Measurements from ENCODE around the gene ATP8A1. TPM values are rescaled to one million over a fixed set of nuclear protein-coding genes. Genes with fewer than 3 reads are reported as not detected.

Gene ATP8A1
- total and polyA plus RNA-seq, 2 of the 4 experiments (the other 2 are of a cell fraction) = 0.12 to 0.36 TPM

- H3K36me3 ChIP-seq (ENCODE audit: control insufficient read depth, insufficient read depth, low read length) = no peaks in the 10 kb centered on the region
These were observed 115.3 kb downstream of the ATP8A1 start for GRCh38 chr4:42541647-42542046.

More at GRCh38 chr4:42541647-42542046, 115.3 kb downstream of the ATP8A1 start:
- intact Hi-C loops (cut with micrococcal nuclease) (no loop called here), in situ Hi-C loops (cut with MboI; ENCODE audit: low sequenced_read_pairs) (no loop called here), dilution Hi-C loops (cut with HindIII; ENCODE audit: low sequenced_read_pairs, unreplicated experiment) (no loop called here)
- no TSS peak for BruUV-seq (replicated peaks)
- H3K27ac ChIP-seq (ENCODE audit: insufficient read depth, low read length) = no peak overlapping the region
- WGBS, 2 experiments (ENCODE audit: extremely low coverage in 2 of 2, insufficient read length in 1 of 2) = no CpG with 5 or more reads among the region's 1 CpG
- no peak overlapping the region for H2AFZ ChIP-seq (replicated peaks; ENCODE audit: low read length, poor library complexity)
- no peaks in the 10 kb centered on the region for H3K27me3 ChIP-seq (ENCODE audit: control insufficient read depth, insufficient read depth, low read length)
- H3K9me1 ChIP-seq (ENCODE audit: insufficient read depth, low read length) = no peaks in the 10 kb centered on the region
- no peak overlapping the region for H3K4me3 ChIP-seq (ENCODE audit: insufficient read depth, low read depth, low read length)
- CTCF ChIA-PET = no interaction called here
- no peak overlapping the region for H3K4ac ChIP-seq (ENCODE audit: low read depth, low read length)
- H3K14ac ChIP-seq (replicated peaks; ENCODE audit: low read depth, low read length) = no peak overlapping the region
- H2AK9ac ChIP-seq (replicated peaks; ENCODE audit: low read depth, low read length, poor library complexity) = no peak overlapping the region
- no peak overlapping the region for H3K4me2 ChIP-seq (ENCODE audit: low read depth, low read length)
- no peaks in the 10 kb centered on the region for H3K9me3 ChIP-seq (ENCODE audit: control insufficient read depth, insufficient read depth, low read length)
- H2BK120ac ChIP-seq (ENCODE audit: low read depth, low read length) = no peak overlapping the region
- H3K79me1 ChIP-seq (ENCODE audit: low read depth in 1 of 2, low read length in 2 of 2) = no peaks in the 10 kb centered on the region
- no peak overlapping the region for H4K8ac ChIP-seq (ENCODE audit: low read depth in 2 of 2, low read length in 2 of 2)
- TF ChIP-seq POLR2A (IDR thresholded peaks at IDR 0.05; ENCODE audit: low read depth, low read length) = no peak
- H2BK20ac ChIP-seq (ENCODE audit: low read depth, low read length) = no peak overlapping the region
- ATAC-seq (ENCODE audit: low read depth) (no peak), DNase-seq (no peak)
- no peaks in the 10 kb centered on the region for H4K20me1 ChIP-seq (ENCODE audit: insufficient read depth, low read length)
- H3K56ac ChIP-seq (ENCODE audit: extremely low read depth, insufficient read depth, low read length) = no peak overlapping the region
- no peak overlapping the region for H3K23ac ChIP-seq (ENCODE audit: low read depth, low read length)
- H4K5ac ChIP-seq (ENCODE audit: low read depth, low read length) = no peak overlapping the region
- H2BK15ac ChIP-seq (ENCODE audit: low read depth, low read length) = no peak overlapping the region
- no peak overlapping the region for H2AK5ac ChIP-seq (ENCODE audit: low read depth, low read length)
- POLR2A ChIA-PET (ENCODE audit: unreplicated experiment) = no interaction called here
- no peaks in the 10 kb centered on the region for H3K4me1 ChIP-seq (ENCODE audit: control insufficient read depth, insufficient read depth, low read length)
- H4K91ac ChIP-seq (ENCODE audit: insufficient read depth, low read depth, low read length) = no peak overlapping the region
- H3K9ac ChIP-seq (ENCODE audit: low read depth, low read length) = no peak overlapping the region
- H3K18ac ChIP-seq (ENCODE audit: low read depth, low read length) = no peak overlapping the region
- no peak overlapping the region for H2BK5ac ChIP-seq (ENCODE audit: low read depth, low read length, poor library complexity, severe bottlenecking)

Measured in IMR-90 (cell line).